Myocyte (in vitro differentiated cells): ENCODE measurements around the gene MBD3L5. TPM values are rescaled to one million over a fixed set of nuclear protein-coding genes. Genes with fewer than 3 reads are reported as not detected.

Source experiments
- total RNA-seq: library from RNA; depleted of rRNA; stranded (reverse); fragments of >200 nt; gene quantifications from 2 replicates; pipeline ENCODE4 v1.2.3, GENCODE V29; 2014

Gene MBD3L5
- total RNA-seq, 1 donor from 2014 or later: not detected

Other genes starting within 250 kb of the MBD3L5 start
- gene ADGRE1, start 143.0 kb upstream of the MBD3L5 start, total RNA-seq: not detected in 2 replicates
- gene MBD3L2B, start 9.1 kb upstream of the MBD3L5 start, total RNA-seq: not detected in 2 replicates
- not detected in 2 replicates for gene MBD3L4, start 9.6 kb downstream of the MBD3L5 start, total RNA-seq
- not detected in 2 replicates for gene MBD3L2, start 18.7 kb downstream of the MBD3L5 start, total RNA-seq
- gene MBD3L3, start 28.1 kb downstream of the MBD3L5 start, total RNA-seq: not detected in 2 replicates
- gene ZNF557, start 39.1 kb downstream of the MBD3L5 start, total RNA-seq: 7.8 and 9.4 TPM in 2 replicates